ENCODE results near the gene UNKL.
A peak's percentile ranks its signal among the peaks of the same experiment; 100 is the strongest.

Gene UNKL

DNA sequence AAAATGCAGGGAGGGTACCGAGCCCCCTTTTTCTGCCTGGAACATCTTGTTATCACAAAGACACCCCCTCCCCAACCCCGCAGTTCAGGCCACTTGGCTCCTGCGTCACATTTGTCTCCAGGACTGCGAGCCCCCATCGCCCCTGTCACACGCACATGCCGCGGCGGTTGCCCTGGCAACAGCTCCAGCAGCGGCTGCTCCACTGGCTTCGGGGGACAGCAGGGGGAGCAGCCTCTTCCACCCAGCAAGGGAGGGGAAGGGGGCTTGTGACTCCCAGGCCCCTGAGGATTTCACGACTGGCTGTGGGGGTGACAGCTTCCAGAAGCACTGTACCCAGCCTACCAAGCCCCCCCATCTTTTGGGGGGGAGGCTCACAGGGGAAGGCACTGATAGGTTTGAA lies 78.5 kb downstream of the UNKL start:
- H3K9ac ChIP-seq = no peak overlapping the region
- H3K4me2 ChIP-seq (ENCODE audit: low read length) = no peak overlapping the region
- H3K27ac ChIP-seq = no peak overlapping the region
- peaks cover 6% of the 10 kb centered on the region for H3K4me1 ChIP-seq
- H3K36me3 ChIP-seq (ENCODE audit: control insufficient read depth, insufficient read depth, low read length) = no peaks in the 10 kb centered on the region
- no peaks in the 10 kb centered on the region for H3K79me2 ChIP-seq
- no peak overlapping the region for H3K4me3 ChIP-seq (ENCODE audit: low read depth, low read length)
- H3K9me3 ChIP-seq (ENCODE audit: control insufficient read depth, low read length) = no peaks in the 10 kb centered on the region
- no peaks in the 10 kb centered on the region for H3K27me3 ChIP-seq (ENCODE audit: control insufficient read depth, insufficient read depth, low read length)
- H2AFZ ChIP-seq = no peak overlapping the region
- TF ChIP-seq, protein P1, sequence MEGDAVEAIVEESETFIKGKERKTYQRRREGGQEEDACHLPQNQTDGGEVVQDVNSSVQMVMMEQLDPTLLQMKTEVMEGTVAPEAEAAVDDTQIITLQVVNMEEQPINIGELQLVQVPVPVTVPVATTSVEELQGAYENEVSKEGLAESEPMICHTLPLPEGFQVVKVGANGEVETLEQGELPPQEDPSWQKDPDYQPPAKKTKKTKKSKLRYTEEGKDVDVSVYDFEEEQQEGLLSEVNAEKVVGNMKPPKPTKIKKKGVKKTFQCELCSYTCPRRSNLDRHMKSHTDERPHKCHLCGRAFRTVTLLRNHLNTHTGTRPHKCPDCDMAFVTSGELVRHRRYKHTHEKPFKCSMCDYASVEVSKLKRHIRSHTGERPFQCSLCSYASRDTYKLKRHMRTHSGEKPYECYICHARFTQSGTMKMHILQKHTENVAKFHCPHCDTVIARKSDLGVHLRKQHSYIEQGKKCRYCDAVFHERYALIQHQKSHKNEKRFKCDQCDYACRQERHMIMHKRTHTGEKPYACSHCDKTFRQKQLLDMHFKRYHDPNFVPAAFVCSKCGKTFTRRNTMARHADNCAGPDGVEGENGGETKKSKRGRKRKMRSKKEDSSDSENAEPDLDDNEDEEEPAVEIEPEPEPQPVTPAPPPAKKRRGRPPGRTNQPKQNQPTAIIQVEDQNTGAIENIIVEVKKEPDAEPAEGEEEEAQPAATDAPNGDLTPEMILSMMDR (IDR thresholded peaks at IDR 0.05) = no peak

DNA sequence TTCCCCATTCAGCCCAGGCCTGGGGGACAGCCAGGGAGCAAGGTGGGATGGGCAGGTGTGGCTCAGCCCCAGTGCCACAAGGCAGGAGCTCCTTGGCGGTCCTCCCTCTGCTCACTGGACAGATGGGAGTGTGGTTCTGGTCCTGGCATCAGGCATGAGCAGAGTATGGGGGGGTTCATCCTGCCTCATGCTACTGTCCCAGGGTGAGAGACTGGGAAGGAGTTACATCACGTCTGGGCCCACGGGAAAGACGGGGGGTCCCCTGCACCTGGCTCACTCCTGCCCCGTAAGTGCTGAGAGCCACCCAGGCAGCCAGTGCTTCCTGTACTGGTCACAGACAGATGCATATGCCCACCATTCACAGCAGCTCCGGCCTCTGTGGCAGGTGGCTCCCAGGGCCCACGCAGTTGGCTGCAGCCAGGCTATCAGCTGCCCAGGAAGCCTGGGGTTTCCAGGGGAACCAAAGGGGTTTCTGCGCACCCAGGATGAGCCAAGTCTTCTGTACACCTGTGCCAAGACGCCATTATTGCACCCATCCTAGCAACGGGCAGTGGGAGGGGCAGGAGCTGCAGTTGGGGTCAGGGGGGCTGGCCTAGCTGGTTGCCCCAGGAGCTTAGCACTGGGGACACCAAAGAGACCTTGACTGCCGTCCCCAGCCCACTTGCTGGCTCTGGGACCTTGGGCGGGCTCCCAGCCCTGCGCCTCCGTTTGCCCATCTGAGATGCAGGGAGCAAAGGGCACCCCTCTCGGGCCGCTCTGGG lies 79.1 kb downstream of the UNKL start:
- no peaks in the 10 kb centered on the region for H3K36me3 ChIP-seq (ENCODE audit: control insufficient read depth, insufficient read depth, low read length)
- H3K4me2 ChIP-seq (ENCODE audit: low read length) = no peak overlapping the region
- peaks cover 6% of the 10 kb centered on the region for H3K4me1 ChIP-seq
- H3K9ac ChIP-seq = no peak overlapping the region
- no peaks in the 10 kb centered on the region for H3K27me3 ChIP-seq (ENCODE audit: control insufficient read depth, insufficient read depth, low read length)
- H2AFZ ChIP-seq = no peak overlapping the region
- no peak overlapping the region for H3K27ac ChIP-seq
- H3K4me3 ChIP-seq (ENCODE audit: low read depth, low read length) = no peak overlapping the region
- no peaks in the 10 kb centered on the region for H3K9me3 ChIP-seq (ENCODE audit: control insufficient read depth, low read length)
- no peaks in the 10 kb centered on the region for H3K79me2 ChIP-seq
- TF ChIP-seq, protein P1 (IDR thresholded peaks at IDR 0.05) = no peak

DNA sequence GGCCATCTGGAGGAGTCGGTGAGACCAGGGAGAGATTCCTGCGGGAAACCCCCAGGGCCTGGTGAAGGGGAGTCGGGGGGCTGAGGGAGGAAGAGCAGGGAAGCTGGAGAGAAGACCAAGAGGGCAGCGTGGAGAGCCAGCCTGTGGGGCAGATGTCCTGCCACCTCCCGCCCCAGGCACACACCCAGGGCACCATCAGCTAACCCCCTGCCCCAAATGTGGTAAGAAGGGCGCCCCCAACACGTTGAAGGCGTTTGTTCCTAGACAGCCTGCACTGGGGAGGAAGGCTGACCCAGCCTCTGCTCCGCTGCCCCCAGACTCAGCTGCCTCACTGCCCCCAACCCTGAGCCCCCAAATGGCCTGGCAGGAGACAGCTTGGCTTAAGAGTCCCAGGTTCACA lies 79.8 kb downstream of the UNKL start:
- H3K4me2 ChIP-seq (ENCODE audit: low read length) = no peak overlapping the region
- no peak overlapping the region for H2AFZ ChIP-seq
- no peaks in the 10 kb centered on the region for H3K27me3 ChIP-seq (ENCODE audit: control insufficient read depth, insufficient read depth, low read length)
- no peaks in the 10 kb centered on the region for H3K36me3 ChIP-seq (ENCODE audit: control insufficient read depth, insufficient read depth, low read length)
- H3K9ac ChIP-seq = no peak overlapping the region
- no peak overlapping the region for H3K4me3 ChIP-seq (ENCODE audit: low read depth, low read length)
- H3K79me2 ChIP-seq = no peaks in the 10 kb centered on the region
- TF ChIP-seq, protein P1 (IDR thresholded peaks at IDR 0.05) = no peak
- peaks cover 6% of the 10 kb centered on the region for H3K4me1 ChIP-seq
- H3K27ac ChIP-seq = no peak overlapping the region
- no peaks in the 10 kb centered on the region for H3K9me3 ChIP-seq (ENCODE audit: control insufficient read depth, low read length)

DNA sequence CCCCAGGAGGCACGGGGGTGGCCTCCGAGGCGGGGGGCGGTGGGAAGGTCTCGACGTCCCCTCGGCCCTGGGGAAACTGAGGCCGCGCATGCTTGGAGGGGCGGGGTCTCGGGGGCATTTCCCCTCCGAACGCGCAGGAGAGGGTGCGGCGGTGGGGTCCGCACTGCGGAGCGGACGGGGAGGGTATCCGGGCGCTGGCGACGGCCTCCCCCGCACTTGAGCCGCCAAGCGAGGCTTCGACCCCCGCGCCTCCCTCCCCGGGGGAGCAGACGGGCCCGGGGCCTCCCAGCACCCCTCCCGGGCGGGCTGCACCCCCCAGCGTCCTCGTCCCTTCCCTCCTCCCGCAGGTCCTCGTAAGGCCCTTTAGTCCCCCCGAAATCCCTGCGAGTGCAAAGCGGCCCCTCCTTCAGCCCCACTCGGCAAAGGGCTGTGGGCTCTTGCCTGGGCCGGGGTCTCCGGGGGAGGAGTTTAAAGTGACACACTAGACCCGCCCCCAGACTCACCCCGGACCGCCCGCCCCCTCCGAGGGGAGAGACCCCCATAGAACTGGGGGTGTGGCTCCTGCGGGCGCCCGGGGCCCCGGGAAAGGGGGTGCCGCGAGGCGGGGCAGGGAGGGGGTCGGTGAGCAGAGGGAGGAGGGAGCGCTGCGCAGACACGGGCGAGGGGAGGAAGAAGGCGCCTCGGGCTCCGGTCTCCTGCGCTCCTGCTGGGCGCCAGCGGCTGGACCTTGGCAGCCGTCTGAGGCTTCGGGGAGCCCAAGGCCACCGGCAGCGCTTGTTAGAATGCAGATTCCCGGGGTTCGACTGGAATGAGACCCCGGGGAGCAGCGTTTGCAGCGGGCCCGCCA lies 80.4 kb downstream of the UNKL start:
- H3K9ac ChIP-seq = no peak overlapping the region
- peak overlapping the region; percentile 62 for H3K4me2 ChIP-seq (ENCODE audit: low read length)
- H3K4me3 ChIP-seq (ENCODE audit: low read depth, low read length) = peak overlapping the region; percentile 22
- H3K27me3 ChIP-seq (ENCODE audit: control insufficient read depth, insufficient read depth, low read length) = no peaks in the 10 kb centered on the region
- TF ChIP-seq, protein P1 (IDR thresholded peaks at IDR 0.05) = no peak
- peaks cover 6% of the 10 kb centered on the region for H3K4me1 ChIP-seq
- no peak overlapping the region for H3K27ac ChIP-seq
- H3K79me2 ChIP-seq = no peaks in the 10 kb centered on the region
- no peak overlapping the region for H2AFZ ChIP-seq
- no peaks in the 10 kb centered on the region for H3K9me3 ChIP-seq (ENCODE audit: control insufficient read depth, low read length)
- no peaks in the 10 kb centered on the region for H3K36me3 ChIP-seq (ENCODE audit: control insufficient read depth, insufficient read depth, low read length)

Data from parathyroid adenoma (tissue), 2 donors.